SK-N-SH (cell line): ENCODE measurements around the gene SHLD2. TPM values are rescaled to one million over a fixed set of nuclear protein-coding genes. Genes with fewer than 3 reads are reported as not detected.
"Not testable (repeated sequence)": the region's sequence is repeated elsewhere in the genome, so short reads cannot be mapped to it uniquely, and the experiment has no call there.

ENCODE experiments used
- CTCF ChIA-PET: fragments of 300-600, 350-600 bp; formaldehyde crosslinking; extraction: SDS; loops from one replicate; lab custom pipeline; 2021; lab: Yijun Ruan, JAX
- POLR2A ChIA-PET: fragments of 350-600 bp; sonication (Branson Sonifier 250); formaldehyde crosslinking; extraction: SDS; loops from one replicate; lab custom pipeline; 2020; ENCODE audit warnings: antibody characterized with exemption, inconsistent platforms; lab: Yijun Ruan, JAX
- DNase-seq: peaks from one replicate; pipeline ENCODE4 v3.0.0; 2012
- H2AFZ ChIP-seq: fragments of 200-600 bp; sonication (generic); 2 replicates; pipeline ENCODE4 v1.8.1; 2016; ENCODE audit warnings: antibody characterized with exemption, mild to moderate bottlenecking, low read depth
- H3F3A ChIP-seq: fragments of 200-600 bp; sonication (generic); replicated peaks from 2 replicates; pipeline ENCODE3; 2016; ENCODE audit warnings: antibody characterized with exemption, mild to moderate bottlenecking; ENCODE audit not compliant: insufficient read depth
- H3K27ac ChIP-seq, 2 experiments: fragments of 200-500 bp in 1 of 2; fragments of 200-600 bp in 1 of 2; sonication (Bioruptor generic) in 1 of 2; sonication (generic), shearing (Covaris generic) in 1 of 2; 2 replicates each; pipeline versions ENCODE4 v1.5.1 to v1.6.1; 2014 to 2016; ENCODE audit warnings: low read depth in 2 of 2, inconsistent platforms in 1 of 2, low read length in 1 of 2, mild to moderate bottlenecking in 1 of 2, mixed read lengths in 1 of 2
- H3K27me3 ChIP-seq: fragments of 200-600 bp; sonication (generic), shearing (Covaris generic); 2 replicates; pipeline ENCODE4 v1.6.1; 2016; ENCODE audit warnings: mixed run types; ENCODE audit not compliant: insufficient read depth
- H3K36me3 ChIP-seq, 2 experiments: fragments of 200-500 bp in 1 of 2; fragments of 200-600 bp in 1 of 2; sonication (Bioruptor generic) in 1 of 2; sonication (generic) in 1 of 2; replicated peaks in 1 of 2; 2 replicates each; pipeline versions ENCODE3 to v1.5.1; 2014 to 2016; ENCODE audit warnings: low read length in 1 of 2, mild to moderate bottlenecking in 1 of 2; ENCODE audit not compliant: insufficient read depth in 2 of 2, control insufficient read depth in 1 of 2
- H3K4me1 ChIP-seq, 2 experiments: fragments of 200-500 bp in 1 of 2; fragments of 200-600 bp in 1 of 2; sonication (Bioruptor generic) in 1 of 2; sonication (generic), shearing (Covaris generic) in 1 of 2; 2 replicates each; pipeline versions ENCODE4 v1.5.1 to v1.6.1; 2014 to 2016; ENCODE audit warnings: low read depth in 1 of 2, low read length in 1 of 2, mixed run types in 1 of 2; ENCODE audit not compliant: insufficient read depth in 2 of 2, control insufficient read depth in 1 of 2
- H3K4me2 ChIP-seq: fragments of 200-600 bp; sonication (generic), shearing (Covaris generic); 2 replicates; pipeline ENCODE4 v1.6.1; 2017; ENCODE audit warnings: mixed run types
- H3K4me3 ChIP-seq, 2 experiments: fragments of 200-500 bp in 1 of 2; fragments of 200-600 bp in 1 of 2; sonication (Bioruptor generic) in 1 of 2; sonication (generic), shearing (Covaris generic) in 1 of 2; 2 replicates each; pipeline versions ENCODE4 v1.5.1 to v1.8.1; 2014 to 2016; ENCODE audit warnings: low read depth in 2 of 2, inconsistent platforms in 1 of 2, low read length in 1 of 2, mild to moderate bottlenecking in 1 of 2, mixed read lengths in 1 of 2, moderate library complexity in 1 of 2
- H3K79me2 ChIP-seq: fragments of 200-600 bp; sonication (generic); 2 replicates; pipeline ENCODE4 v1.8.1; 2017; ENCODE audit warnings: mild to moderate bottlenecking; ENCODE audit not compliant: insufficient read depth
- H3K9ac ChIP-seq: fragments of 200-600 bp; sonication (generic); 2 replicates; pipeline ENCODE4 v1.6.1; 2017; ENCODE audit warnings: mixed run types
- H3K9me2 ChIP-seq: fragments of 200-600 bp; sonication (generic); 2 replicates; pipeline ENCODE4 v1.6.1; 2017; ENCODE audit warnings: mixed run types
- H3K9me3 ChIP-seq: fragments of 200-600 bp; sonication (generic); 2 replicates; pipeline ENCODE4 v1.6.1; 2017; ENCODE audit warnings: mixed run types, mild to moderate bottlenecking, moderate library complexity
- H4K20me1 ChIP-seq: fragments of 200-600 bp; sonication (generic); 2 replicates; pipeline ENCODE4 v1.6.1; 2017; ENCODE audit warnings: mild to moderate bottlenecking, mixed run types; ENCODE audit not compliant: insufficient read depth
- CHD2 ChIP-seq: fragments of 150-350 bp; IDR thresholded peaks from 2 replicates; pipeline ENCODE4 v1.6.1; 2018; ENCODE audit warnings: low read length; ENCODE audit not compliant: partially characterized antibody
- ELF1 ChIP-seq: IDR thresholded peaks from 2 replicates; pipeline ENCODE4 v1.4.0; 2012
- EZH2phosphoT487 ChIP-seq: fragments of 200-600 bp; sonication (generic); IDR thresholded peaks from 2 replicates; pipeline ENCODE4 v1.6.1; 2017; ENCODE audit warnings: low read depth, mixed run types, mild to moderate bottlenecking, antibody characterized with exemption, moderate library complexity, borderline replicate concordance
- FOSL2 ChIP-seq: IDR thresholded peaks from 2 replicates; pipeline ENCODE4 v1.4.0; 2012; ENCODE audit warnings: low read depth, mild to moderate bottlenecking, moderate library complexity, borderline replicate concordance
- FOXJ3 ChIP-seq: sonication (generic); formaldehyde crosslinking; IDR thresholded peaks from 2 replicates; pipeline ENCODE4 v1.5.1; 2020; ENCODE audit warnings: mild to moderate bottlenecking, missing genetic modification reagents
- FOXM1 ChIP-seq: IDR thresholded peaks from 2 replicates; pipeline ENCODE4 v1.4.0; 2012; ENCODE audit warnings: low read depth, mild to moderate bottlenecking
- NFIC ChIP-seq: IDR thresholded peaks from 2 replicates; pipeline ENCODE4 v1.4.0; 2012; ENCODE audit warnings: borderline replicate concordance
- POLR2AphosphoS5 ChIP-seq: IDR thresholded peaks from 2 replicates; pipeline ENCODE4 v1.6.1; 2012; ENCODE audit warnings: low read depth, low read length
- RCOR1 ChIP-seq: fragments of 150-350 bp; IDR thresholded peaks from 2 replicates; pipeline ENCODE4 v1.6.1; 2017; ENCODE audit warnings: antibody characterized with exemption, low read length
- REST ChIP-seq: IDR thresholded peaks from 2 replicates; pipeline ENCODE4 v1.6.1; 2012; ENCODE audit warnings: mild to moderate bottlenecking, low read depth, low read length, moderate library complexity
- RFX5 ChIP-seq: IDR thresholded peaks from 2 replicates; pipeline ENCODE4 v1.6.1; 2012; ENCODE audit warnings: mild to moderate bottlenecking, improper control_type of control experiment, low read length
- SIN3A ChIP-seq: IDR thresholded peaks from 2 replicates; pipeline ENCODE4 v1.6.1; 2012; ENCODE audit warnings: low read depth, mild to moderate bottlenecking, low read length, moderate library complexity, borderline replicate concordance
- SMC3 ChIP-seq: IDR thresholded peaks from 2 replicates; pipeline ENCODE4 v1.6.1; 2012; ENCODE audit warnings: low read depth, low read length, improper control_type of control experiment
- TAF1 ChIP-seq: IDR thresholded peaks from 2 replicates; pipeline ENCODE4 v1.6.1; 2012; ENCODE audit warnings: low read depth, mild to moderate bottlenecking, low read length, moderate library complexity, borderline replicate concordance
- USF1 ChIP-seq: IDR thresholded peaks from 2 replicates; pipeline ENCODE4 v1.4.0; 2012; ENCODE audit warnings: low read depth, borderline replicate concordance
- USF2 ChIP-seq: fragments of 150-350 bp; IDR thresholded peaks from 2 replicates; pipeline ENCODE4 v1.6.1; 2017; ENCODE audit warnings: antibody characterized with exemption, low read length, low read depth, borderline replicate concordance
- WGBS: methylation state at CpG from one replicate; pipeline ENCODE4 v1.1.6; 2017; ENCODE audit warnings: low lambda C conversion rate; 5-methylcytosine and 5-hydroxymethylcytosine counted together
- polyA plus RNA-seq, 3 experiments: library from polyadenylated mRNA; depleted of rRNA; stranded (reverse); fragments of >200 nt; gene quantifications; 2 replicates each; pipeline ENCODE4 v1.2.3, GENCODE V29; 2012
- TF ChIP-seq, protein P1 (sequence below): IDR thresholded peaks from 2 replicates; pipeline ENCODE4; 2012

Gene SHLD2
- polyA plus RNA-seq, 1 of the 3 experiments (the other 2 are of a cell fraction) = 4.7 TPM

DNA sequence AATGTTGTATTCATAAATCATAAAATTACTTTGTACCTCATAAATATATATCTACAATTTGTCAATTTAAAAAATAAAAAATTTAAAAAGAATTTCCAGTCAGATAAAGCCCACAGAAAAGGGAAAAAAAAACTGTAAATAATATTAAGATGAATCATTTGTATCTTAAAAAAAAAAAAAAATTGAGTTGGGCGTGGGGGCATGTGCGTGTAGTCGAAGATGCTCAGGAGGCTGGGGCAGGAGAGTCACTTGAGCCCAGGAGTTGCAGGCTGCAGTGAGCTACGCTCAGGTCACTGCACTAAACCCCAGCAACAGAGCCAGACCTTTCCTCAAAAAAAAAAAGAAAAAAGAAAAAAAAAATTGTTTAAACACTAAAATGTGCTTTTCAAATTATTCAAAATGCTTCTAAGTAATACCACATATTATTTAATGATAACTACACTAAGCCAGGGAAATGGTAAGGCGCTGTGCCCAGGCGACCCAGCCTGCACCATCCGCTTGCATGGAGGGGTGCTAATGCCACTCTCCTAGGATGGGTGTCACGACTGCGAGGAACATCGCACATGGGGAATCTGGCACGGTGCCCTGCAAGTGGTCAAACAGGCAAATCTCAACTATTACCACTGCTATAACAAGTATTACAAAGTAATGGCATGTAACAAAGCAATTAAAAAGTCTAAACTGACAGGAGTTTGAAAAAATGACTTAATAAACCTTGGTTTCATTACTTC, 15.7 kb upstream of the SHLD2 start:
- Histone ChIP-seq H4K20me1 (0 out of 2 replicates have a peak, but pooled peaks cover 5% of the 10 kb centered on the region), H2AFZ (no peak overlapping the region), H3K9ac (no peak overlapping the region), H3K27me3 (no peaks in the 10 kb centered on the region), H3K27ac (no peak overlapping the region; a peak in 1 of 4 replicates), H3K9me3 (no peaks in the 10 kb centered on the region), H3K79me2 (peaks cover 37% of the 10 kb centered on the region), H3K4me3 (no peak overlapping the region), H3K4me2 (no peak overlapping the region), H3K36me3 (peaks cover 0 to 18% of the 10 kb centered on the region in 2 experiments), H3K9me2 (no peaks in the 10 kb centered on the region), H3F3A (peaks cover 18% of the 10 kb centered on the region), H3K4me1 (peaks cover 7 to 19% of the 10 kb centered on the region in 2 experiments)
- POLR2A ChIA-PET = no interaction called here
- no peak for DNase-seq
- WGBS = 80% methylated on average over 11 of the region's 11 CpGs
- no peak for TF ChIP-seq FOSL2
- no peak for TF ChIP-seq SMC3
- TF ChIP-seq ELF1 = no peak
- TF ChIP-seq, protein P1, sequence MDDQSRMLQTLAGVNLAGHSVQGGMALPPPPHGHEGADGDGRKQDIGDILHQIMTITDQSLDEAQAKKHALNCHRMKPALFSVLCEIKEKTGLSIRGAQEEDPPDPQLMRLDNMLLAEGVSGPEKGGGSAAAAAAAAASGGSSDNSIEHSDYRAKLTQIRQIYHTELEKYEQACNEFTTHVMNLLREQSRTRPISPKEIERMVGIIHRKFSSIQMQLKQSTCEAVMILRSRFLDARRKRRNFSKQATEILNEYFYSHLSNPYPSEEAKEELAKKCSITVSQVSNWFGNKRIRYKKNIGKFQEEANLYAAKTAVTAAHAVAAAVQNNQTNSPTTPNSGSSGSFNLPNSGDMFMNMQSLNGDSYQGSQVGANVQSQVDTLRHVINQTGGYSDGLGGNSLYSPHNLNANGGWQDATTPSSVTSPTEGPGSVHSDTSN = no peak
- TF ChIP-seq TAF1 = no peak
- no peak for TF ChIP-seq CHD2
- no peak for TF ChIP-seq RFX5
- no peak for TF ChIP-seq FOXJ3 (CRISPR knock-in tag)
- no peak for TF ChIP-seq SIN3A
- no peak for TF ChIP-seq EZH2phosphoT487
- TF ChIP-seq REST = no peak
- no peak for TF ChIP-seq FOXM1
- no peak for TF ChIP-seq USF2
- no peak for TF ChIP-seq USF1
- no peak for TF ChIP-seq NFIC
- no peak for TF ChIP-seq POLR2AphosphoS5
- TF ChIP-seq RCOR1 = no peak
- CTCF ChIA-PET = interaction anchor here (0.6 kb wide), 1 partner anchor 316 kb away, joined by 3 read pairs; no protein-coding TSS in a partner anchor

GRCh38 chr10:87080621-87081020, 14.4 kb upstream of the SHLD2 start:
- H3F3A ChIP-seq = peaks cover 29% of the 10 kb centered on the region
- peaks cover 0 to 11% of the 10 kb centered on the region in 2 experiments for H3K36me3 ChIP-seq
- H2AFZ ChIP-seq, H3K9ac ChIP-seq, DNase-seq, H3K9me3 ChIP-seq, H3K4me3 ChIP-seq, H3K27ac ChIP-seq, H3K9me2 ChIP-seq, CTCF ChIA-PET, H3K27me3 ChIP-seq, H3K4me2 ChIP-seq, POLR2A ChIA-PET: not testable (repeated sequence)
- H4K20me1 ChIP-seq = peaks cover 11% of the 10 kb centered on the region
- H3K4me1 ChIP-seq = peaks cover 15 to 25% of the 10 kb centered on the region in 2 experiments
- peaks cover 43% of the 10 kb centered on the region for H3K79me2 ChIP-seq
- no CpG with 5 or more reads among the region's 31 CpGs for WGBS

GRCh38 chr10:87081574-87081973, 13.4 kb upstream of the SHLD2 start:
- DNase-seq, H3K36me3 ChIP-seq, POLR2A ChIA-PET, H3K9ac ChIP-seq, CTCF ChIA-PET, H3K9me3 ChIP-seq, H2AFZ ChIP-seq, H3K4me2 ChIP-seq, H3K27me3 ChIP-seq, H3K4me3 ChIP-seq, H3K9me2 ChIP-seq: not testable (repeated sequence)
- peak overlapping the region; percentile 32 to 97 for H3K27ac ChIP-seq
- 100% methylated on average over 1 of the region's 3 CpGs for WGBS
- peaks cover 11% of the 10 kb centered on the region for H4K20me1 ChIP-seq
- peaks cover 52% of the 10 kb centered on the region for H3K79me2 ChIP-seq
- H3F3A ChIP-seq = peaks cover 31% of the 10 kb centered on the region
- peaks cover 17 to 25% of the 10 kb centered on the region in 2 experiments for H3K4me1 ChIP-seq
